Keratinocyte (primary cell): ENCODE results near the gene ACTMAP.

Experiments
- CTCF ChIP-seq, 3 experiments: IDR thresholded peaks in 1 of 3; conservative IDR thresholded peaks in 1 of 3; optimal IDR thresholded peaks in 1 of 3; 2 replicates in 2 of 3; 3 replicates in 1 of 3; pipeline versions ENCODE3 to v1.5.1; 2011; ENCODE audit warnings: low read length in 3 of 3, mild to moderate bottlenecking in 3 of 3, moderate library complexity in 2 of 3, control low read depth in 1 of 3, inconsistent platforms in 1 of 3; ENCODE audit not compliant: insufficient read depth in 2 of 3; ENCODE audit errors: extremely low read depth in 1 of 3
- EZH2 ChIP-seq: IDR thresholded peaks from one replicate; pipeline ENCODE4 v1.6.1; 2012; ENCODE audit warnings: inconsistent platforms, mild to moderate bottlenecking, low read length, moderate library complexity

GRCh38 chr19:40700083-40700482 is 50.2 kb downstream of the ACTMAP start:
- no peak for TF ChIP-seq CTCF (optimal IDR thresholded peaks at IDR 0.05 in 1 of 3, IDR thresholded peaks at IDR 0.05 in 1 of 3, conservative IDR thresholded peaks at IDR 0.05 in 1 of 3; ENCODE audit: extremely low read depth in 1 of 3, insufficient read depth in 2 of 3, low read length in 3 of 3)
- no peak for TF ChIP-seq EZH2
